ENCODE results near the gene CCDC9B. TPM values are rescaled to one million over a fixed set of nuclear protein-coding genes. Genes with fewer than 3 reads are reported as not detected.

CCDC9B gene
- polyA plus RNA-seq, 2 of the 4 experiments (the other 2 are of a cell fraction), result 1.9 to 23.4 TPM

DNA sequence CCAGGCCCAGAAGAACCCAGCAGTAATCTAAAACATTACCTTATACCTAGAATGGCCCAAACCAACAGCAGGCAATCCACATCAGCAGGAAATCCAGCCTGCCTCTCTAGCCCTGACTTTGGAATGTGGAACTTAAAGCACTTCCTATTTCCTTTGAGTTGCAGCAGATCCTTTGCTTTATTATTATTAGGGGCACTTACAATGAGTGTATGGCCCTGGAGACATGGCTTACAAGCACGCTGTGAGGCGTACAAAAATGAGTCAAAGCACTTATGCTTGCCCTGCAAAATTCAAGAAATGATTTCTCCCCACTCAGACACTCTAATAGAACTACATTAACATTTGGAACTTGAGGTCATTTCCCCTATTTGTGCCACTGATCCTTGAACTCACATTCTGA lies 32.2 kb upstream of the CCDC9B start:
- H3K9me3 ChIP-seq, result no peaks in the 10 kb centered on the region
- ChIA-PET POLR2A (no interaction called here), CTCF (no interaction called here)
- H3K27ac ChIP-seq, result no peak overlapping the region
- no peak overlapping the region for H3K4me3 ChIP-seq
- no peak for FAIRE-seq
- TF ChIP-seq POLR2AphosphoS2 (conservative IDR thresholded peaks at IDR 0.05; ENCODE audit: low read length), result no peak
- H3K4me1 ChIP-seq, result 0 out of 3 replicates have a peak, but pooled peaks cover 3% of the 10 kb centered on the region
- no peak overlapping the region for H3K4me2 ChIP-seq
- DNase-seq (ENCODE audit: low read depth in 1 of 2, low spot score in 1 of 2), result no peak
- WGBS (ENCODE audit: missing lambda C conversion rate), result 87% methylated on average over 2 of the region's 2 CpGs
- no peak for ATAC-seq

DNA sequence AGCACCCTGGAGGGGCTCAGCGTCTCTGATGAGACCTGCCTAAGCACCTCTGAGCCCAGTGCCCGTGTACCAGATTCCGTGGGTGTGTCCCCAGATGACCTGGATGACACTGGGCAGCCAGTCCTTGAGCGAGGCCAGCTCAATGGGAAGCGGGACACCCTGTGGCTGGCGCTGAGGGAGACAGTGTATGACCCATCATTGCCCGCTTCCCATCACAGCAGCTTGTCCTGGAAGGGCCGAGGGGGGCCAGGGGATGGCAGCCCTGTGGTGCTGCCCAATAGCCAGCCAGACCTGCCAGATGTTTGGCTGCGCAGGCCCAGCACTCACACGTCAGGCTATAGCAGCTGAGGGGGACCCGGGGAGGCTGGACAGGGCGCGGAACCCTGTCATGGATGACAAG lies 29.2 kb upstream of the CCDC9B start:
- no peak for ATAC-seq
- whole genome bisulfite sequencing (ENCODE audit: missing lambda C conversion rate), result 78% methylated on average over 5 of the region's 13 CpGs
- no peak overlapping the region for H3K27ac ChIP-seq
- DNase-seq (ENCODE audit: low read depth in 1 of 2, low spot score in 1 of 2), result no peak
- no peak overlapping the region for H3K4me2 ChIP-seq
- FAIRE-seq, result no peak
- H3K9me3 ChIP-seq, result no peaks in the 10 kb centered on the region
- ChIA-PET CTCF (interaction anchor here (0.9 to 9.5 kb wide), 7 partner anchors 10 to 95 kb away, joined by 3 to 135 read pairs (median 6); partner anchors contain the start of genes CCDC9B and IVD), POLR2A (no interaction called here)
- TF ChIP-seq JUNB (IDR thresholded peaks at IDR 0.05), result no peak
- no peak for TF ChIP-seq HOXA7 (CRISPR knock-in tag; IDR thresholded peaks at IDR 0.05)
- no peak for TF ChIP-seq TFCP2L1 (CRISPR knock-in tag; IDR thresholded peaks at IDR 0.05)
- no peak for TF ChIP-seq ZSCAN20 (CRISPR knock-in tag; IDR thresholded peaks at IDR 0.05)
- 0 out of 3 replicates have a peak, but pooled peaks cover 7% of the 10 kb centered on the region for H3K4me1 ChIP-seq
- no peak overlapping the region for H3K4me3 ChIP-seq

DNA sequence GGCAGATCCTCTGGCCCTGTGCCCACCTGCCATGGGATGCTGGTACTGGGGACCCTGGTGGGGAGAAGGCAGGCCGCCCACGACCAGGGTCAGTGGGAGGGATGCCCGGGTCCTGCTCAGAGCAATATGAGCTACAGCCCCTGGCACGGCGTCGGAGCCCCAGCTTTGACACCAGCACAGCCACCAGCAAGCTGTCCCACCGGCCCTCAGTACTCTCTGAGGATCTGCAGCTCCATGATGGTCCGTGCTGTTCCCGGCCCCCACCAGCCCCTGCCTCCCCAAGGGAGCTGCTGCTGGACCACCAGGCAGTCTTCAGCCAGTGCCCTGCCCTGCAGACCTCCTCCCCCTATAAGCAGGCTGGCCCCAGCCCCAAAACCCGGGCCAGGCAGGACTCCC lies 28.7 kb upstream of the CCDC9B start:
- no peak for FAIRE-seq
- POLR2A ChIA-PET, result no interaction called here

GRCh38 chr15:40368719-40369473 lies 28.2 kb upstream of the CCDC9B start:
- no peaks in the 10 kb centered on the region for H3K9me3 ChIP-seq
- 91% methylated on average over 15 of the region's 24 CpGs for WGBS (ENCODE audit: missing lambda C conversion rate)
- H3K27ac ChIP-seq, result peak overlapping the region in 1 of 2 experiments; percentile 87; a peak in 3 of 6 replicates
- H3K4me3 ChIP-seq, result no peak overlapping the region
- no peak for DNase-seq (ENCODE audit: low read depth in 1 of 2, low spot score in 1 of 2)
- FAIRE-seq, result no peak
- peak overlapping the region; percentile 82; the same call in 2 of the 3 replicates for H3K4me2 ChIP-seq
- H3K4me1 ChIP-seq, result 0 out of 3 replicates have a peak, but pooled peaks cover 7% of the 10 kb centered on the region
- CTCF ChIA-PET, result interaction anchor here (0.5 to 9.5 kb wide), 26 partner anchors 8 to 310 kb away, joined by 3 to 135 read pairs (median 6); partner anchors contain the start of genes BMF, CCDC9B, DISP2 and INAFM2
- no peak for ATAC-seq
- POLR2A ChIA-PET, result no interaction called here
- TF ChIP-seq FOSL2 (IDR thresholded peaks at IDR 0.05), result no peak
- TF ChIP-seq FOSL2 (CRISPR knock-in tag; IDR thresholded peaks at IDR 0.05), result no peak
- no peak for TF ChIP-seq SREBF2 (IDR thresholded peaks at IDR 0.05)
- no peak for TF ChIP-seq BCL3 (IDR thresholded peaks at IDR 0.05)
- no peak for TF ChIP-seq JUN (IDR thresholded peaks at IDR 0.05)
- TF ChIP-seq KDM1A (IDR thresholded peaks at IDR 0.05; ENCODE audit: low read depth), result no peak
- no peak for TF ChIP-seq NPAS2 (CRISPR knock-in tag; IDR thresholded peaks at IDR 0.05; ENCODE audit: borderline replicate concordance)
- no peak for TF ChIP-seq PBX3 (IDR thresholded peaks at IDR 0.05)
- no peak for TF ChIP-seq MAZ (IDR thresholded peaks at IDR 0.05; ENCODE audit: borderline replicate concordance, low read depth, low read length)
- no peak for TF ChIP-seq RFX5 (IDR thresholded peaks at IDR 0.05)
- no peak for TF ChIP-seq SMC3 (IDR thresholded peaks at IDR 0.05)
- TF ChIP-seq POLR2A (IDR thresholded peaks at IDR 0.05; ENCODE audit: low read length), result no peak
- no peak for TF ChIP-seq CBX2 (IDR thresholded peaks at IDR 0.05; ENCODE audit: borderline replicate concordance, low read depth)

More for the DNA sequence above, 28.7 kb upstream of the CCDC9B start:
- 91% methylated on average over 4 of the region's 10 CpGs for WGBS (ENCODE audit: missing lambda C conversion rate)
- Histone ChIP-seq H3K9me3 (no peaks in the 10 kb centered on the region), H3K4me3 (no peak overlapping the region), H3K4me1 (0 out of 3 replicates have a peak, but pooled peaks cover 7% of the 10 kb centered on the region), H3K4me2 (no peak overlapping the region), H3K27ac (no peak overlapping the region)
- DNase-seq (ENCODE audit: low read depth in 1 of 2, low spot score in 1 of 2) (no peak), ATAC-seq (no peak)
- no peak for TF ChIP-seq E2F6 (IDR thresholded peaks at IDR 0.05; ENCODE audit: borderline replicate concordance, low read depth)
- no peak for TF ChIP-seq RAD21 (conservative IDR thresholded peaks at IDR 0.05 in 1 of 2, IDR thresholded peaks at IDR 0.05 in 1 of 2)
- TF ChIP-seq FOSB (CRISPR knock-in tag; IDR thresholded peaks at IDR 0.05), result no peak
- no peak for TF ChIP-seq ESRRA (IDR thresholded peaks at IDR 0.05; ENCODE audit: borderline replicate concordance, low read length)
- no peak for TF ChIP-seq CEBPB (IDR thresholded peaks at IDR 0.05)
- TF ChIP-seq EHF (CRISPR knock-in tag; IDR thresholded peaks at IDR 0.05), result no peak
- no peak for TF ChIP-seq PHF8 (IDR thresholded peaks at IDR 0.05; ENCODE audit: borderline replicate concordance, low read depth)
- TF ChIP-seq RFX5 (IDR thresholded peaks at IDR 0.05), result no peak
- no peak for TF ChIP-seq MAZ (IDR thresholded peaks at IDR 0.05; ENCODE audit: borderline replicate concordance, low read depth, low read length)
- TF ChIP-seq HMGXB4 (CRISPR knock-in tag; IDR thresholded peaks at IDR 0.05; ENCODE audit: borderline replicate concordance), result no peak
- no peak for TF ChIP-seq HEYL (CRISPR knock-in tag; IDR thresholded peaks at IDR 0.05)
- CTCF ChIA-PET, result interaction anchor here (0.5 to 9.5 kb wide), 15 partner anchors 9 to 310 kb away, joined by 3 to 135 read pairs (median 6); partner anchors contain the start of genes CCDC9B, DISP2, IVD and PHGR1
